MM.1S (cell line): ENCODE data around the gene GNG11.

Source experiments
- CTCF ChIP-seq: fragments of 300-600 bp; sonication (generic); IDR thresholded peaks from 2 replicates; pipeline ENCODE4 v1.5.1; 2016; ENCODE audit warnings: antibody characterized with exemption, low read length, mixed read lengths
- EZH2phosphoT487 ChIP-seq: fragments of 300-600 bp; sonication (generic); IDR thresholded peaks from 2 replicates; pipeline ENCODE4 v1.6.1; 2018; ENCODE audit warnings: antibody characterized with exemption, low read length

- TF ChIP-seq CTCF = no peak
- no peak for TF ChIP-seq EZH2phosphoT487
Observed at GRCh38 chr7:93973134-93973533, 51.6 kb downstream of the GNG11 start.
